HG02763 (cell line): ENCODE results near the gene VPS13D.

ENCODE experiments used
- ATAC-seq: cut with Tn5 transposase; IDR thresholded peaks from one replicate; pipeline ENCODE4 v1.9.1; 2021; ENCODE audit warnings: mild to moderate bottlenecking, moderate library complexity; ENCODE audit not compliant: unreplicated experiment

The VPS13D gene

DNA sequence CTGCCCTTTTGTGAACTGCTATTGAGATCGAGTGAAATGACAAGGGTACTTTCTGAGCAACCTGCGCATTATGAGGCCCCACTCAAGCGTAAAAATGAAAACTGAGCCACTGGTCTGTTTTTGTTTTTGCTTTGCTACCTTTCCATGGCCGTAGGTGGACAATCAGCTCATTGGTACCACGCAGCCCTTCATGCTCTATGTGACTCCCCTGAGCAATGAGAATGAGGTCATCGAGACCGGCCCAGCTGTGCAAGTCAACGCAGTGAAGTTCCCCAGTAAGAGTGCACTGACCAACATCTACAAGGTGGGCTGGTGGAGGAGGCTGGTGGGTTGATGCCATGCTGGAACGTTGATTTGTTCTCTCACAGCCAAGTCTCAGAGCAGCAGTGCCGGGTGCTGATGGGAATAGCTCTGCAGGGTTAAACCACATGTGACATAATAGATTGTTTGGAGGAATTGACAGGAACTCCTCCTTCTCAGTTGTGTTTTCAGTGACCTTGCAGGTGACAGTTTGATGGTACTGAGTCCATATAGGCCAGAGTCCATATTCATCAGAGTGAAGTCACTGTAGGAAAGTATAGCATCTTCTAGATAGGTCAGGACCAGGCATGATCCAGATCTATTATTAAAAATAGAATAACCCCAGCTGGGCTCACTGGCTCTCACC, 170.3 kb downstream of the VPS13D start:
- no peak for ATAC-seq

- no peak for ATAC-seq
These were observed 172.4 kb downstream of the VPS13D start for GRCh38 chr1:12402159-12402673.

- ATAC-seq, result no peak
These were observed 173.0 kb downstream of the VPS13D start for GRCh38 chr1:12402842-12403241.

DNA sequence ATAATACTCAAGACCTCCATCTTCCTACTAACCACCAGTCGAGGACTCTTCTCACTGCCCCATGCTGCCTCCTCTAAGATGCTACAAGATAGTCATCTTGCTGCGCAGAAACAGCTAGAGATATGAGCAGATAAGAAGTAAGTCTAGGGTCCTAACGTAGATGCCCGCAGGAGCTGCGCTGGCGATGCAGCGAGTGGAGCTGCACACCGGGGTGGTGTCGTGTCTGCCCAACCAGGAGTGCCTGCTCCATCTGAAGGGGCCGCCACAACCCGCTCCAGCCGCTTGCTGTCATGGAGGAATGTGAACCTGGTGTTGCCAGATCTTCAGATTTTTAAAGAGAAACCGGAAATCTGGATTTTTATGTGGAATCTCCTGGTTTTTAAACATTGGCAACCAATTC, 175.1 kb downstream of the VPS13D start:
- ATAC-seq, result no peak

DNA sequence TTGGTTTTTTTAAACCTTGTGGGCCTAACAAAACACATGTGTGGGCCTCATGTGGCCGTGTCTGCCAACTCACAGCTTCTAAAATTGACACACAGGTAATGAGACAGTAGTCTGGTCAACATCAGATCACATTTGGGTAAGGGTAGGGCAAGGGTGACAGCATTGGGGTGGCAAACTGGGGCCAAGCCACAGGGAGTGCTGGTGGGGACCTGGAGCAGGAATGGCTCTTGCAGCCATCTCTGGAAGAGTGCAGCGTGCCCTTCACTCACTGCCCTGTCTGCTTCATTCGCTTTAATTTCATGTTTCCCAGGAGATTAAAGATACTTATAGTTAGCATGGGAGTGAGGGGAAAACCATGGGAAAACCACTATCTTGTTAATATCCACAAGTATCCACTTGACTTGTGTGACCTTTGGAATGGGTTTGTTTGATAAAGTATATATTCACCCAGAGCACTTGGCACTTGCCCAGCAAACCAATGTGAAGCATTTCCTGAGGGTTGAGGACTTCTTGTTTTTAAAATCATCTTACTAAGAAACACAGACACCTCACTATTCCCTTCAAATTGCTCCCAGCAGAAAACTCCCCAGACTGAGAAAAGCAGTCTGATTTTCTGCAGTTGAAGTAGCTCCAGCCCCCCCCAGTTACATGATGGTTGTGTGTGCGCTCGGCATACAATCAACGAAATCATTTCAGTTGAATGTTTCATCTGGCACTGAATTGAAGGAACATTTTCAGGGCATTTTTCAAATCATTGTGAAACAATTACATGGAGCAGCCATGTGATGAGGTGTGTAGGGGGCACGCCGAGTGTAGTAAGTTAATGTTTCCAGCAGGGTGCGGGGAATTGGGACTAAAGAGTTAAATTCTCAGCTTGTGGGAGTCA, 175.7 kb downstream of the VPS13D start:
- no peak for ATAC-seq

DNA sequence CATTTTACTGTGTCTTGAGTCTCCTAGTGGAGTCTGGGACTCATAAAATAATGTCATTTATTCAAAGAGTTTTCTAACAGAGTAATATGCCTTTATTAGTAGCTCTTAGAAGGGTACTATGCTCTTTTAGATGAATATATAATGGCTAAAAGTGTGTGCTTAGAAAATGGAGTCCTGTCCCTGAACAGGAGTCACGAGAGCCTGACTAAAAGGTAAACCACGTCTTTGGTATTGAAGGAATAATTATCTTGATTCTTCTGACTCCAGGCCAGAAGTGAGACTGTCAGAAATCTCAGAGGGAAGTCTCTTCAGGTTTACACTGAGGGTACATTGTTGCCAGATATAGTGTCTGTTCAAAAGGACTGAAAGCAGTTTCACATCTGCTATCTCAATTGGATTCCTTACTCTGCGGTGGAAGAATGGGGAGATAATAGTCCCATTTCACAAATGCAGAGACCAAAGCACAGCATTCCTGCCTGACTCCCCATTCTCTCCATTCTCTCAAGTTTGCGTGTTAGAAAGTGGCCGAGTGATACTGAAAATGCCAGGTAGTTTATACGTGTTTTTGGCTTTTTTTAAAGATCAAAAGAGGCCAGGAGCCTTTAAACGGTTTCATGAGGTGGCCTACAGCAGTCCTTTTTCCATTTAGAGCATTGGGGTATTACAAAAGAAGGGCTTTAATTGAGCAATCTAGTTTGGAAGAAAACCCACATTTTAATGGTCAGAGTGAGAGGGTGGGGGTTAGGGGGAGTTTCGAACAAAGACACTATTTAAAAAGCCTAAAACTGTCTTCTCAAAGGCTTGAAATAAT, 176.6 kb downstream of the VPS13D start:
- no peak for ATAC-seq

GRCh38 chr1:12407050-12407961, 177.5 kb downstream of the VPS13D start:
- no peak for ATAC-seq

DNA sequence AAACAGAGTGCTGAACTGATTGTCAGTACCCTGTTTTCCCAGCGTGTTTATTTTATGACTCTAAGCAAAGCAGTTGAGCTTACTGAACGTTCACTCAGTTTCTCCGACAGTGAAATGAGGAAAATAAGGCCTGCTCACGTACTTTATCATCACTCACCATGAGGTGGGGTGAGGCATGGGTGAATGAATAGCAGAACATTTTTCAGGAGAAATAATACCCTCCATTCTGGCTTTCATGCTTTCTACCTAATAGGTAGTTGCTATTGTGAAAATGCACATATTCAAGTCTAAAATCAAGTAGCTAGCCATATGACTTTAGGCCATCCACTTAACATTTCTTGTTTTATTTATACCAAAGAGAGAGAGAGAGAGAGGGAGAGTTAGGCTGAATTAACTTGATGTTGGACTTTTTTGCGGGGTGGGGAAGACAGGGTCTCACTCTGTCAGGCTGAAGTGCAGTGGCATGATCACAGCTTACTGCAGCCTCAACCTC, 178.2 kb downstream of the VPS13D start:
- ATAC-seq, result no peak

DNA sequence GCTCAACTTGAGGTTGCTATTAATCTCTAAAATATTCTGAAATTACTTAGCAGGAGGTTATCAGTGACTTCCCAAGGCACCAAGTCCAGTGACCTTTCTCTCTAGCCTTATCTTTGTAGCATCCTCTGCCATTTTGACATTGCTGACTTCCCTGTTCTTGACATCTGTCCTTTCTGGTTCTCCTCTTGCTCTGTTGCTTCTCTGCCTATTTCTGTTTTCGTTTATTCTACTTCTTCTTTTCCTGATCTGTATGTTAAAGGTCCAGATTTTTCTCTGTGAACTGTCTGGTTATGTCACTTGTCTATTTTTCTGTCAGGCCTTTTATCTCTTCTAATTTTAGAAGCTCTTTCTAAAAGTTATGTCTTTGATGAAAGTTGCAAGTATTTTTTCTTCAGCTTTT, 178.8 kb downstream of the VPS13D start:
- no peak for ATAC-seq

- ATAC-seq, result no peak
These were observed 179.9 kb downstream of the VPS13D start for GRCh38 chr1:12409681-12410080.

GRCh38 chr1:12410351-12410750, 180.5 kb downstream of the VPS13D start:
- ATAC-seq, result no peak

- ATAC-seq, result no peak
These were observed 181.3 kb downstream of the VPS13D start for GRCh38 chr1:12411098-12411497.

DNA sequence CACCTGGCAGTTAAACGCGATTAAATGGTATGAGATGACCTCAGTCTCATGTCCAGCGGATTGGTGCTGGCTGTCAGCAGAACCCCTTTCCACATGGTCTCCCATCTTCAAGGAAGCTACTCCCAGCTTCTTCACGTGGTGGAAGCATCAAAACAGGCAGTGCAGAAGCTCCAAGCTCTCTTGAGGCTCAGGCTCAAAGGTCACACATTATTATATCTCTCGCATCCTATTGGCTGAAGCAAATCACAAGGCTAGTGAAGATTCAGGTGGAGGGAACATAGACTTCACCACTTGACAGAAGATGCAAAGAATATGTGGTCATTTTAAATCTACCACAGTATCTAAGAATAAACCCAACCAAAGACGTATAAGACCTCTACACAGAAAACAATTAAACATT, 181.9 kb downstream of the VPS13D start:
- ATAC-seq, result no peak

- ATAC-seq, result no peak
These were observed 182.6 kb downstream of the VPS13D start for GRCh38 chr1:12412439-12412838.

- no peak for ATAC-seq
These were observed 184.0 kb downstream of the VPS13D start for GRCh38 chr1:12413664-12414410.

DNA sequence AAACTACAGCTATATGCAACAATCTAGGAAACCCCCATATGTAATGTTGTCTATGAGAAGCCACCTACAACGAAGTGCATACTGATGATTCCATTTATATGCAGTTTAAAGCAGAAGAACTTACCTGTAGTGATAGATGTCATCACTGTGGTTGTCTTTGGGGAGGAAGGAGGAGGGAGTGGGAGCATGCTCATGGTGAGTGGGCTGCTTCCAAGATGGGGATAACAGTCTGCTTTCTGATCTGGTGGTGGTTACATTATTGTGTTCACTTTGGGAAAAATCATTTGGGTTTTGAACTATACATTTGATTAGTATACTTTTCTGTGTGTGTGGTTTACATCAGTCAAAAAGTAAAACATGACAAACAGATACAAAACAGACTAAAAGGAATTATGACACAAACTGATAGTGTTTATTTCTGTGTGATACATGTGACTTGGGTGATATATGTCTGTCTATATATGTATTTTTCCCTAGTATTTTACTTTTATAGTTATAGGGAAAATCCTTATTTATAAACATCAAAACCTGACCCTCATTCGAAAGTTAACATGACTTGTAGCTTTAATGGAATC, 184.7 kb downstream of the VPS13D start:
- ATAC-seq, result no peak

- no peak for ATAC-seq
These were observed 185.2 kb downstream of the VPS13D start for GRCh38 chr1:12415038-12415466.

GRCh38 chr1:12416101-12416500, 186.3 kb downstream of the VPS13D start:
- ATAC-seq, result no peak

DNA sequence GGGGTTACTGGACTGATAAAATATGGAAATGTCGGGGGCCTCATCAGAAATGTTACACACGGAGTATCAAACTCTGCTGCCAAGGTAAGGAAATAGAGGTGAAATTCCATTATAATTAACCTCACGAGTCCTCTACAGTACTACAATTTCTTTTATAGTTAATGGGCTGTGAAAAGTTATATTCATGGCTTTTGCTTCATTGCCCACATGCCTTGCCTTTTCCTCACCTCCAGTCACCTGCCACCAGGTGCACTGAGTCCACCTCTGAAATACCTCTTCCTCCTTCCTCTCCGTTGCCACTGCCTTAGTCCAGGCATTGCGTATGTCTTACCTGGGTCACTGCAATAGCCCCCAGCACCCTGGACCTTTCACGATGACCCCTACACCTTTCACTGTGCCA, 186.9 kb downstream of the VPS13D start:
- ATAC-seq, result no peak
